Measurements from ENCODE around the gene CYB5RL. TPM values are rescaled to one million over a fixed set of nuclear protein-coding genes. Genes with fewer than 3 reads are reported as not detected.
A peak's percentile ranks its signal among the peaks of the same experiment; 100 is the strongest.
"Not testable (repeated sequence)": the region's sequence is repeated elsewhere in the genome, so short reads cannot be mapped to it uniquely, and the experiment has no call there.

Gene CYB5RL
- total RNA-seq, 6 donors from 2014 or later = 2.7 to 10.0 (median 6.6) TPM

DNA sequence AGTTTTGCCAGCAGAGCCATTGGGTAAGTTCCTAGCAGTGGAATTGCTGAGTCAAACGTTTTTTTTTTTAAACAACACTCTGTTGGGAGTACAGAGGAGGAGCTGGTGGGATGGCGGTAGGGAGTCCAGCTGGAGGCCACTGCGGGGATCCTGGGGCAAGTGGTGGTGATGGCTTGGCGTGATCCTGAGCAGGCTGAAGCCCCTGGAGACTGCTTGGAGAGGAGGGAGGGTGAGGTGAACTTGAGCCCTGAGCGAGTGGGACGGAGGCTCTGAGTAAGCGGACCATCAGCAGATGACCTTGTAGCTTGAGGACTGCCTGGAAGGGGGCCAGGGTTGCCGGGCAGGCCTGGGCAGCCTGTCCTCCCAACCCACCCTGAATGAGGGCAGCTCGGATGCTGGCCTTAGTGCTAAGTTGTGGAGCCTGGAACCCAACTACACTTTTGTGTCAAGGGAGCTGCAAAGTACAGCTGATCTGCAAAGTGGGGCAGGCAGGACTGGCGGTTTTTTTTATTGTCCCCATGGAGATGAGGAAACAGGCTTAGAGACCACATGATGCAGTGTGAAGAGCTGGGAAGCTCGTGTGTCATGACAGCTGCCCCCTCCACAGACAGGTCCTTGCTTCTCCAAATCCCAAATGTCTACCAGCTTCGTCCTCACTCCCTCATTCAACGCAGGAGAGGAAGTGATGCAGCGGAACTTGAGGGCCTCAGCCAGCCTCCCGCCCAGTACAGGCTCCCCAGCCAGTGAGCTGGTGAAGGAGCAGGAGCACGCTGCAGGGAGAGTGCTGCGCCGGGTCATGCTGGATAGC, 20.4 kb upstream of the CYB5RL start:
- WGBS, 2 donors = 57 to 63% methylated on average over 16 to 18 of the region's 18 CpGs
- no peak for TF ChIP-seq EP300 (IDR thresholded peaks at IDR 0.05)
- peak in 1 of 2 donors; percentile 15 for TF ChIP-seq POLR2AphosphoS5 (IDR thresholded peaks at IDR 0.05)
- peak in 1 of 4 donors; percentile 19 for TF ChIP-seq POLR2A (IDR thresholded peaks at IDR 0.05)
- H3K36me3 ChIP-seq = peaks cover 15 to 51% (median 39%) of the 10 kb centered on the region in 4 donors
- peak; percentile 27 to 79 for ATAC-seq (ENCODE audit: low FRiP score in 2 of 2)
- peak overlapping the region in 1 of 4 donors; percentile 2 for H3K4me3 ChIP-seq
- peak overlapping the region; percentile 34 to 71 (median 69) for H3K27ac ChIP-seq
- peak; percentile 29 to 66 for DNase-seq
- no peaks in the 10 kb centered on the region for H3K27me3 ChIP-seq
- peaks cover 8 to 18% (median 13%) of the 10 kb centered on the region in 4 donors for H3K4me1 ChIP-seq
- H3K9me3 ChIP-seq = no peaks in the 10 kb centered on the region

DNA sequence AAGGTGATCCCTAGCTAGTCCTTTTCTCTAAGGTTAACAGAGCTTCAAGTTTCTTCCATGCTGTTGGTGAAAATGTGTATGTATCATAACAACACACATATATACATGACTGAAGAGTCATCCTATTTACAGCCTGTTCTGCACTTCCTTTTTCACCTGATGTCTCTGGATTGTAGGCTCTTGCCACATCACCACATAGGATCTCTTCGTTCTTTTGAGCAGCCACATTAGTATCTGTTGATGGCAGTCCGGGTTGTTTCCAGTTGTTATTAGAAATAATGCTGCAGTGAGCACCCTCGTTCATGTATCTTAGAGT, 19.8 kb upstream of the CYB5RL start:
- ATAC-seq (ENCODE audit: low FRiP score in 2 of 2) = no peak
- H3K36me3 ChIP-seq = peaks cover 18 to 56% (median 43%) of the 10 kb centered on the region in 4 donors
- H3K27me3 ChIP-seq = no peaks in the 10 kb centered on the region
- no peak for DNase-seq
- H3K4me3 ChIP-seq = no peak overlapping the region
- TF ChIP-seq POLR2A (IDR thresholded peaks at IDR 0.05) = no peak
- WGBS, 2 donors = 62 to 65% methylated on average over 3 of the region's 3 CpGs
- peak overlapping the region; percentile 34 to 71 (median 62) for H3K27ac ChIP-seq
- peaks cover 8 to 18% (median 13%) of the 10 kb centered on the region in 4 donors for H3K4me1 ChIP-seq
- no peaks in the 10 kb centered on the region for H3K9me3 ChIP-seq

DNA sequence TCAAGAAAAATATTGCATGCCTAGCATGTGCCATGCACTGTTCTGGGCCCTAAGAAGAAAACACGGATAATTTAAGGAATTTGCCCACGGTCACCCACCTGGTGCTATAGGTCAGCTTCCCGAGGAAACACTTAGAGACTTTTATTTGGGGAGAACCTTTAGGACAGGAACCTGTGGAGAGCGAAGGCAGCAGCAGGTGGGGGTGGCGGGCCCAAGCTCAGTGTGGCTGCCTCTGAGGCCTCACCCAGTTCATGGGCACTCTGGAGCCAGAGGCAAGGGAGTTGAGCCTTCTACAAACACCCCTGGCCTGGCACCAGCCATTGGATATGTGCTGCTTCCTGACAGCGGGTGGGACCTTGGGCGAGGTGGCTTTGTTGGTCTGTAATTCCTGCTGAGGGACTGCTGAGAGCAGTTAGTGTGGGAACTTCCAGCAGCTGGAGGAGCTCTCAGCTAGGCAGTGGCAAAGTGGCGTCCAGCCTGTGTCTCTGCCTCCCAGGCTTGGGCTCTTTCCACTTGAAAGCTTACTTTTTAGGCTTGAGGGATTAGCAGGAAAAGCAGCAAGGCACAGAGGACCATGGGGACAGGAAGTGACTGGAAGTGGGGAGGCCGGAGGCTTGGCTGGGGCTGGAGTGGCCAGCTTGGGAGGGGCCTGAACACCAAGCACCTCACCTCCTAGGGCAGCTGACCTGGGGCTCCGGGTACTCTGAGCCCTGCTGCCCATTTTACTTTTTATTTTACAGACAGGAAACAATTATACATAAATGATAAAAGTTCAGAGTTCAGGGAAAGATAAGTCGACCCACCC, 19.3 kb upstream of the CYB5RL start:
- H3K27me3 ChIP-seq = no peaks in the 10 kb centered on the region
- ATAC-seq (ENCODE audit: low FRiP score in 2 of 2) (no peak), DNase-seq (no peak)
- peak overlapping the region; percentile 34 to 71 (median 62) for H3K27ac ChIP-seq
- H3K9me3 ChIP-seq = no peaks in the 10 kb centered on the region
- no peak overlapping the region for H3K4me3 ChIP-seq
- peaks cover 20 to 62% (median 44%) of the 10 kb centered on the region in 4 donors for H3K36me3 ChIP-seq
- H3K4me1 ChIP-seq = peaks cover 8 to 18% (median 13%) of the 10 kb centered on the region in 4 donors
- TF ChIP-seq, protein P1, sequence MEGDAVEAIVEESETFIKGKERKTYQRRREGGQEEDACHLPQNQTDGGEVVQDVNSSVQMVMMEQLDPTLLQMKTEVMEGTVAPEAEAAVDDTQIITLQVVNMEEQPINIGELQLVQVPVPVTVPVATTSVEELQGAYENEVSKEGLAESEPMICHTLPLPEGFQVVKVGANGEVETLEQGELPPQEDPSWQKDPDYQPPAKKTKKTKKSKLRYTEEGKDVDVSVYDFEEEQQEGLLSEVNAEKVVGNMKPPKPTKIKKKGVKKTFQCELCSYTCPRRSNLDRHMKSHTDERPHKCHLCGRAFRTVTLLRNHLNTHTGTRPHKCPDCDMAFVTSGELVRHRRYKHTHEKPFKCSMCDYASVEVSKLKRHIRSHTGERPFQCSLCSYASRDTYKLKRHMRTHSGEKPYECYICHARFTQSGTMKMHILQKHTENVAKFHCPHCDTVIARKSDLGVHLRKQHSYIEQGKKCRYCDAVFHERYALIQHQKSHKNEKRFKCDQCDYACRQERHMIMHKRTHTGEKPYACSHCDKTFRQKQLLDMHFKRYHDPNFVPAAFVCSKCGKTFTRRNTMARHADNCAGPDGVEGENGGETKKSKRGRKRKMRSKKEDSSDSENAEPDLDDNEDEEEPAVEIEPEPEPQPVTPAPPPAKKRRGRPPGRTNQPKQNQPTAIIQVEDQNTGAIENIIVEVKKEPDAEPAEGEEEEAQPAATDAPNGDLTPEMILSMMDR (IDR thresholded peaks at IDR 0.05) = no peak
- TF ChIP-seq EP300 (IDR thresholded peaks at IDR 0.05) = no peak
- no peak for TF ChIP-seq POLR2A (IDR thresholded peaks at IDR 0.05)
- TF ChIP-seq POLR2AphosphoS5 (IDR thresholded peaks at IDR 0.05) = no peak
- WGBS, 2 donors = 63 to 70% methylated on average over 9 to 11 of the region's 11 CpGs

DNA sequence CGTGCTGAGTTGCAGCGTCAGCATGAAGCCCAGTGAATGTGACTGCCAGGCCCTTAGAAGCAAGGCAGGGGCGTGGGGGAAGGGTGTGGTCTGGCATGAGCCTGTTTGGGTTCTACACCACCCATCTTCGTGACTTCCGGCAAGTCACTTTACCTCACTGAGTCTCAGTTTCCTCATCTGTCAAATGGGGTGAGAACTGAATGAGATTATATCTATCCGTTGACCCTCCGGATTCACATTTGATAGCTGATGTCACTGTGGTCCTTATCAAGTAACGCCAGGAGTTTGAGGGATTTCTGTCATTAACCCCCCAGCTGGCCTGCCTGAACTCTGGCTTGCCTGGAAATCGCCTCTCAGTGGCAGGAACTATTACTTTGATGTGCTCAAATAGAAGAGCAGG, 15.7 kb upstream of the CYB5RL start:
- TF ChIP-seq POLR2AphosphoS5 (IDR thresholded peaks at IDR 0.05) = no peak
- TF ChIP-seq POLR2A (IDR thresholded peaks at IDR 0.05) = no peak
- TF ChIP-seq EP300 (IDR thresholded peaks at IDR 0.05) = no peak
- TF ChIP-seq, protein P1 (IDR thresholded peaks at IDR 0.05) = no peak
- H3K9me3 ChIP-seq = no peaks in the 10 kb centered on the region
- no peaks in the 10 kb centered on the region for H3K27me3 ChIP-seq
- DNase-seq (no peak), ATAC-seq (ENCODE audit: low FRiP score in 2 of 2) (no peak)
- H3K4me3 ChIP-seq = no peak overlapping the region
- H3K36me3 ChIP-seq = peaks cover 43 to 97% (median 76%) of the 10 kb centered on the region in 4 donors
- peaks cover 8 to 18% (median 12%) of the 10 kb centered on the region in 4 donors for H3K4me1 ChIP-seq
- H3K27ac ChIP-seq = no peak overlapping the region
- 91 to 93% methylated on average over 9 of the region's 9 CpGs for WGBS, 2 donors

DNA sequence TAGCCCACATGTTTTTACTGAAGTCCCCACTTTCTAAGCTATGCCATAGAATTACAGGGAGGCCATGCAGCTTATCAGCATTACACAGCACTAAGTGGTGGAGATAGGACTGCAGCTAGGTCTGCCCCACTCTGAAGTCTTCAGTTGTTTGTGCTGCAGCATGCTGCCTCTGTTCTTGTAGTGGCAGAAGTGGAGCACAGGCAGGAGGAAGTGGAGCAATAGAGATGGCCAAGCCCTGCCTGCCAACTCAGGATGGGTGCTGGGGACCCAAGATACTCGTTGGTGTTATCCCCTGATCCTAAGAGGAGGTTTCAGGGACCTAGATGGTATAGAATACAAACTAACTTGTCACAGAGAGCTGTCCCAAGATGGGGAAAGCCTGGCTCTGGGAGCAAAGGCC, 13.0 kb upstream of the CYB5RL start:
- 56 to 100% methylated on average over 1 of the region's 1 CpG for WGBS, 2 donors
- Histone ChIP-seq H3K36me3 (peaks cover 42 to 98% (median 89%) of the 10 kb centered on the region in 4 donors), H3K4me3 (no peak overlapping the region), H3K9me3 (no peaks in the 10 kb centered on the region), H3K4me1 (no peaks in the 10 kb centered on the region), H3K27me3 (no peaks in the 10 kb centered on the region), H3K27ac (no peak overlapping the region)
- TF ChIP-seq EP300 (IDR thresholded peaks at IDR 0.05) (no peak), POLR2AphosphoS5 (IDR thresholded peaks at IDR 0.05) (no peak), POLR2A (IDR thresholded peaks at IDR 0.05) (no peak)
- TF ChIP-seq, protein P1 (IDR thresholded peaks at IDR 0.05) = no peak
- DNase-seq (no peak), ATAC-seq (ENCODE audit: low FRiP score in 2 of 2) (no peak)

DNA sequence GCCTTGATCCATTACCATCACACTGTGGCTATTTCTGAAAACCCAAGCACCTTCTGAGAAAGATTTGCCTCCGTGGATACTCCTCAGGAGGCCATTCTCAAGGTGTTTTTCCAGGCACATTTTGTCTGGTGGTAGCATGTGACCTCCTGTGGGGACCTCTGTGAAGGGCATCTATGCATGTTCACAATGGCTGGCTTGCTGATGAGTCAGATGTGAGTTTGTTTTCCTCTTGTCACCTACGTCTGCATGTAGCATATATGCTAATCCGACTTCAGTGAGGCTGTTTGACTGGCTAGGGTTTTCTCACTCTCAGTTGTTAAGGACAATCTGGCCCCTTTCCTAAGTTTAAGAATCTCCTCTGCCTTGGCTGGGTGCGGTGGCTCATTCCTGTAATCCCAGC, 8.1 kb upstream of the CYB5RL start:
- H3K4me1 ChIP-seq; H3K9me3 ChIP-seq; H3K27ac ChIP-seq; H3K27me3 ChIP-seq; ATAC-seq (ENCODE audit: low FRiP score in 2 of 2); DNase-seq; H3K4me3 ChIP-seq: not testable (repeated sequence)
- H3K36me3 ChIP-seq = peaks cover 24 to 79% (median 64%) of the 10 kb centered on the region in 4 donors
- WGBS, 2 donors = 73 to 78% methylated on average over 4 of the region's 4 CpGs

All from upper lobe of left lung (tissue), 6 donors.